Neural progenitor cell (in vitro differentiated cells): ENCODE results near the gene PTPRR. TPM values are rescaled to one million over a fixed set of nuclear protein-coding genes. Genes with fewer than 3 reads are reported as not detected.

Source experiments
- DNase-seq: peaks from one replicate; pipeline ENCODE4 v3.0.0-alpha.2; 2016; ENCODE audit warnings: low spot score
- H2AFZ ChIP-seq: fragments of 200-600 bp; sonication (generic); replicated peaks from 2 replicates; pipeline ENCODE4 v1.6.1; 2016; ENCODE audit warnings: antibody characterized with exemption
- H3F3A ChIP-seq: fragments of 200-600 bp; sonication (generic); 2 replicates; pipeline ENCODE4 v1.6.1; 2016; ENCODE audit warnings: antibody characterized with exemption, low read depth
- H3K27ac ChIP-seq: fragments of 200-600 bp; sonication (generic); 2 replicates; pipeline ENCODE4 v1.5.1; 2016; ENCODE audit warnings: mild to moderate bottlenecking
- H3K27me3 ChIP-seq: fragments of 200-600 bp; sonication (generic); 2 replicates; pipeline ENCODE4 v1.6.1; 2016; ENCODE audit warnings: mild to moderate bottlenecking, moderate library complexity
- H3K36me3 ChIP-seq: fragments of 200-600 bp; sonication (generic); 2 replicates; pipeline ENCODE4 v1.5.1; 2016
- H3K4me1 ChIP-seq: fragments of 200-600 bp; sonication (generic); 2 replicates; pipeline ENCODE4 v1.6.1; 2016; ENCODE audit warnings: mixed run types
- H3K4me2 ChIP-seq: fragments of 200-600 bp; sonication (generic); 2 replicates; pipeline ENCODE4 v1.6.1; 2016
- H3K4me3 ChIP-seq: fragments of 200-600 bp; sonication (generic); 2 replicates; pipeline ENCODE4 v1.5.1; 2016
- H3K79me2 ChIP-seq: fragments of 200-600 bp; sonication (generic); 2 replicates; pipeline ENCODE4 v1.6.1; 2016; ENCODE audit warnings: low read depth
- H3K9ac ChIP-seq: fragments of 200-600 bp; sonication (generic); 2 replicates; pipeline ENCODE4 v1.6.1; 2016
- H3K9me3 ChIP-seq: fragments of 200-600 bp; sonication (generic); 2 replicates; pipeline ENCODE4 v1.5.1; 2016; ENCODE audit warnings: low read depth
- H4K20me1 ChIP-seq: fragments of 200-600 bp; sonication (generic); 2 replicates; pipeline ENCODE4 v1.6.1; 2016; ENCODE audit warnings: low read depth
- H3K27ac Mint-ChIP-seq: 3 replicates; pipeline ENCODE4 v1.8.0; 2021; ENCODE audit warnings: mixed read lengths
- H3K27me3 Mint-ChIP-seq: 2 replicates; pipeline ENCODE4 v1.8.0; 2022; ENCODE audit warnings: low read depth, mild to moderate bottlenecking, inconsistent platforms, moderate library complexity, mixed read lengths; ENCODE audit not compliant: insufficient read depth
- H3K36me3 Mint-ChIP-seq: 3 replicates; pipeline ENCODE4 v1.8.0; 2021; ENCODE audit warnings: mixed read lengths
- H3K4me1 Mint-ChIP-seq: 3 replicates; pipeline ENCODE4 v1.8.0; 2021; ENCODE audit warnings: mixed read lengths
- H3K4me3 Mint-ChIP-seq: 3 replicates; pipeline ENCODE4 v1.8.0; 2021; ENCODE audit warnings: mild to moderate bottlenecking, moderate library complexity, mixed read lengths
- H3K9me3 Mint-ChIP-seq: 3 replicates; pipeline ENCODE4 v1.8.0; 2020; ENCODE audit warnings: mixed read lengths
- EZH2 ChIP-seq: fragments of 200-600 bp; sonication (generic); IDR thresholded peaks from 2 replicates; pipeline ENCODE4 v1.6.1; 2017; ENCODE audit warnings: antibody characterized with exemption, mild to moderate bottlenecking, moderate library complexity
- EZH2phosphoT487 ChIP-seq: fragments of 200-600 bp; sonication (generic); IDR thresholded peaks from 2 replicates; pipeline ENCODE4 v1.6.1; 2017; ENCODE audit warnings: antibody characterized with exemption
- total RNA-seq: library from RNA; depleted of rRNA; stranded (reverse); fragments of >200 nt; gene quantifications from 2 replicates; pipeline ENCODE4 v1.2.3, GENCODE V29; 2015; ENCODE audit warnings: low replicate concordance
- TF ChIP-seq, protein P1 (sequence below): fragments of 200-600 bp; sonication (generic); IDR thresholded peaks from 2 replicates; pipeline ENCODE4 v1.5.1; 2017; ENCODE audit warnings: antibody characterized with exemption, mild to moderate bottlenecking

Gene PTPRR
- total RNA-seq, 1 donor from 2014 or later = not detected

- no peak overlapping the region for H3K9ac ChIP-seq
- H3K79me2 ChIP-seq = no peaks in the 10 kb centered on the region
- no peaks in the 10 kb centered on the region for H3K4me1 ChIP-seq
- Mint-ChIP-seq H3K27me3 (peaks cover 2% of the 10 kb centered on the region), H3K4me1 (peaks cover 15% of the 10 kb centered on the region), H3K4me3 (no peak overlapping the region), H3K36me3 (no peaks in the 10 kb centered on the region), H3K27ac (no peak overlapping the region), H3K9me3 (no peaks in the 10 kb centered on the region)
- TF ChIP-seq EZH2 = no peak
- TF ChIP-seq EZH2phosphoT487 = no peak
- TF ChIP-seq, protein P1, sequence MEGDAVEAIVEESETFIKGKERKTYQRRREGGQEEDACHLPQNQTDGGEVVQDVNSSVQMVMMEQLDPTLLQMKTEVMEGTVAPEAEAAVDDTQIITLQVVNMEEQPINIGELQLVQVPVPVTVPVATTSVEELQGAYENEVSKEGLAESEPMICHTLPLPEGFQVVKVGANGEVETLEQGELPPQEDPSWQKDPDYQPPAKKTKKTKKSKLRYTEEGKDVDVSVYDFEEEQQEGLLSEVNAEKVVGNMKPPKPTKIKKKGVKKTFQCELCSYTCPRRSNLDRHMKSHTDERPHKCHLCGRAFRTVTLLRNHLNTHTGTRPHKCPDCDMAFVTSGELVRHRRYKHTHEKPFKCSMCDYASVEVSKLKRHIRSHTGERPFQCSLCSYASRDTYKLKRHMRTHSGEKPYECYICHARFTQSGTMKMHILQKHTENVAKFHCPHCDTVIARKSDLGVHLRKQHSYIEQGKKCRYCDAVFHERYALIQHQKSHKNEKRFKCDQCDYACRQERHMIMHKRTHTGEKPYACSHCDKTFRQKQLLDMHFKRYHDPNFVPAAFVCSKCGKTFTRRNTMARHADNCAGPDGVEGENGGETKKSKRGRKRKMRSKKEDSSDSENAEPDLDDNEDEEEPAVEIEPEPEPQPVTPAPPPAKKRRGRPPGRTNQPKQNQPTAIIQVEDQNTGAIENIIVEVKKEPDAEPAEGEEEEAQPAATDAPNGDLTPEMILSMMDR = no peak
- H4K20me1 ChIP-seq = no peaks in the 10 kb centered on the region
- no peaks in the 10 kb centered on the region for H3F3A ChIP-seq
- H3K4me3 ChIP-seq = no peak overlapping the region
- H2AFZ ChIP-seq = no peak overlapping the region
- no peak for DNase-seq
- no peaks in the 10 kb centered on the region for H3K9me3 ChIP-seq
- H3K27me3 ChIP-seq = no peaks in the 10 kb centered on the region
- no peaks in the 10 kb centered on the region for H3K36me3 ChIP-seq
- H3K4me2 ChIP-seq = no peak overlapping the region
- no peak overlapping the region for H3K27ac ChIP-seq
Measured at GRCh38 chr12:70885956-70886355, 34.6 kb downstream of the PTPRR start.

- Histone ChIP-seq H4K20me1 (no peaks in the 10 kb centered on the region), H3K4me1 (no peaks in the 10 kb centered on the region), H3K27ac (no peak overlapping the region), H3K4me3 (no peak overlapping the region), H2AFZ (no peak overlapping the region), H3K9ac (no peak overlapping the region), H3K9me3 (no peaks in the 10 kb centered on the region), H3K36me3 (no peaks in the 10 kb centered on the region), H3K79me2 (no peaks in the 10 kb centered on the region), H3F3A (no peaks in the 10 kb centered on the region), H3K27me3 (no peaks in the 10 kb centered on the region), H3K4me2 (no peak overlapping the region)
- Mint-ChIP-seq H3K9me3 (no peaks in the 10 kb centered on the region), H3K4me1 (peaks cover 15% of the 10 kb centered on the region), H3K27ac (peak overlapping the region; percentile 93), H3K36me3 (no peaks in the 10 kb centered on the region), H3K4me3 (no peak overlapping the region), H3K27me3 (no peaks in the 10 kb centered on the region)
- TF ChIP-seq, protein P1 = no peak
- peak; percentile 29 for DNase-seq
Measured at GRCh38 chr12:70883855-70884254, 36.7 kb downstream of the PTPRR start.

DNA sequence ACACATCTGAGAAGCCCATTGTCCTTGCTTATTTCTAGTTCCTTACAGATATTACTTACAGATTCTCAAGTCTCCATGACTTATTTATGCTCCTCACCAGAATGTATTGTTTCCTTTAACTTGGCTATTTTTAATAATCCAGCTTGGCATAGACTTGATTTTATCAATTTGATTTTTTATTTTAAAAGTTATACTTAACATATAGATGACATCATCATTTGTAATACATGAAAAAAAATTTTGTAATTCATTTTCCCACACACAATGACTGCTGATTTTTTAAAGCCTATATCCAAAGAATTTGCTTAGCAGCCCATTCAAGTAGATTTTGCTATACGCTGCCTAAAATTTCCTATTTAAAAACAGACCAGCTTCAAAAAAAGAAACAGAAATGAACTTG lies 39.8 kb downstream of the PTPRR start:
- no peak overlapping the region for H3K27ac Mint-ChIP-seq
- Histone ChIP-seq H3K9ac (no peak overlapping the region), H4K20me1 (no peaks in the 10 kb centered on the region), H2AFZ (no peak overlapping the region), H3K27me3 (no peaks in the 10 kb centered on the region), H3K9me3 (no peaks in the 10 kb centered on the region), H3F3A (no peaks in the 10 kb centered on the region), H3K4me3 (no peak overlapping the region), H3K4me2 (no peak overlapping the region), H3K36me3 (no peaks in the 10 kb centered on the region), H3K27ac (no peak overlapping the region), H3K4me1 (no peaks in the 10 kb centered on the region), H3K79me2 (no peaks in the 10 kb centered on the region)
- peaks cover 15% of the 10 kb centered on the region for H3K4me1 Mint-ChIP-seq
- H3K36me3 Mint-ChIP-seq = no peaks in the 10 kb centered on the region
- no peaks in the 10 kb centered on the region for H3K27me3 Mint-ChIP-seq
- no peak for DNase-seq
- peaks cover 3% of the 10 kb centered on the region for H3K9me3 Mint-ChIP-seq
- TF ChIP-seq EZH2phosphoT487 = no peak
- TF ChIP-seq, protein P1 = no peak
- H3K4me3 Mint-ChIP-seq = no peak overlapping the region

- no peaks in the 10 kb centered on the region for H3F3A ChIP-seq
- no peak overlapping the region for H3K27ac Mint-ChIP-seq
- no peaks in the 10 kb centered on the region for H3K27me3 ChIP-seq
- H3K4me3 ChIP-seq = no peak overlapping the region
- DNase-seq = no peak
- no peaks in the 10 kb centered on the region for H3K36me3 ChIP-seq
- no peak overlapping the region for H3K4me2 ChIP-seq
- H3K36me3 Mint-ChIP-seq = no peaks in the 10 kb centered on the region
- H3K9ac ChIP-seq = no peak overlapping the region
- H3K4me3 Mint-ChIP-seq = no peak overlapping the region
- no peaks in the 10 kb centered on the region for H3K79me2 ChIP-seq
- H3K4me1 ChIP-seq = no peaks in the 10 kb centered on the region
- no peaks in the 10 kb centered on the region for H3K4me1 Mint-ChIP-seq
- H2AFZ ChIP-seq = no peak overlapping the region
- peaks cover 3% of the 10 kb centered on the region for H3K9me3 Mint-ChIP-seq
- H3K27ac ChIP-seq = no peak overlapping the region
- no peaks in the 10 kb centered on the region for H3K9me3 ChIP-seq
- H3K27me3 Mint-ChIP-seq = no peaks in the 10 kb centered on the region
- no peaks in the 10 kb centered on the region for H4K20me1 ChIP-seq
- TF ChIP-seq, protein P1 = no peak
- TF ChIP-seq EZH2phosphoT487 (no peak), EZH2 (no peak)
Measured at GRCh38 chr12:70876952-70877351, 43.6 kb downstream of the PTPRR start.
